ENCODE data around the gene CHD9NB.

The CHD9NB gene

GRCh38 chr16:53052519-53053501 lies at the start of gene CHD9NB:
Gene CHD9NB (minus strand): TSS chr16:53052897. CDS start chr16:53044158, 8,739 bp downstream.
- peak; percentile 80 for DNase-seq
- in situ Hi-C loops (cut with MboI; ENCODE audit: low pct_unique_long_range_greater_than_20kb, low sequenced_read_pairs): no loop called here

- in situ Hi-C loops (cut with MboI; ENCODE audit: low pct_unique_long_range_greater_than_20kb, low sequenced_read_pairs): no loop called here
- DNase-seq: no peak
Measured at GRCh38 chr16:53100889-53101288, 48.2 kb upstream of the CHD9NB start.

GRCh38 chr16:53100131-53100748 lies 47.5 kb upstream of the CHD9NB start:
- in situ Hi-C loops (cut with MboI; ENCODE audit: low pct_unique_long_range_greater_than_20kb, low sequenced_read_pairs): no loop called here
- DNase-seq: no peak

GRCh38 chr16:53099318-53100130 lies 46.8 kb upstream of the CHD9NB start:
- in situ Hi-C loops (cut with MboI; ENCODE audit: low pct_unique_long_range_greater_than_20kb, low sequenced_read_pairs): no loop called here
- peak; percentile 85 for DNase-seq

- in situ Hi-C loops (cut with MboI; ENCODE audit: low pct_unique_long_range_greater_than_20kb, low sequenced_read_pairs): no loop called here
- peak; percentile 91 for DNase-seq
Measured at GRCh38 chr16:53098526-53099317, 46.0 kb upstream of the CHD9NB start.

GRCh38 chr16:53097190-53097589 lies 44.5 kb upstream of the CHD9NB start:
- in situ Hi-C loops (cut with MboI; ENCODE audit: low pct_unique_long_range_greater_than_20kb, low sequenced_read_pairs): no loop called here
- DNase-seq: no peak

- in situ Hi-C loops (cut with MboI; ENCODE audit: low pct_unique_long_range_greater_than_20kb, low sequenced_read_pairs): no loop called here
- peak; percentile 91 for DNase-seq
Measured at GRCh38 chr16:53094013-53094630, 41.4 kb upstream of the CHD9NB start.

- no peak for DNase-seq
- in situ Hi-C loops (cut with MboI; ENCODE audit: low pct_unique_long_range_greater_than_20kb, low sequenced_read_pairs): no loop called here
Measured at GRCh38 chr16:53093162-53093744, 40.6 kb upstream of the CHD9NB start.

- in situ Hi-C loops (cut with MboI; ENCODE audit: low pct_unique_long_range_greater_than_20kb, low sequenced_read_pairs): no loop called here
- DNase-seq: no peak
Measured at GRCh38 chr16:53092284-53092683, 39.6 kb upstream of the CHD9NB start.

- in situ Hi-C loops (cut with MboI; ENCODE audit: low pct_unique_long_range_greater_than_20kb, low sequenced_read_pairs): no loop called here
- DNase-seq: peak; percentile 58
Measured at GRCh38 chr16:53091466-53092211, 38.9 kb upstream of the CHD9NB start.

GRCh38 chr16:53090591-53091411 lies 38.1 kb upstream of the CHD9NB start:
- peak; percentile 86 for DNase-seq
- in situ Hi-C loops (cut with MboI; ENCODE audit: low pct_unique_long_range_greater_than_20kb, low sequenced_read_pairs): no loop called here

- in situ Hi-C loops (cut with MboI; ENCODE audit: low pct_unique_long_range_greater_than_20kb, low sequenced_read_pairs): no loop called here
- DNase-seq: no peak
Measured at GRCh38 chr16:53090286-53090590, 37.5 kb upstream of the CHD9NB start.

- in situ Hi-C loops (cut with MboI; ENCODE audit: low pct_unique_long_range_greater_than_20kb, low sequenced_read_pairs): no loop called here
- DNase-seq: no peak
Measured at GRCh38 chr16:53089434-53090285, 37.0 kb upstream of the CHD9NB start.

- no peak for DNase-seq
- in situ Hi-C loops (cut with MboI; ENCODE audit: low pct_unique_long_range_greater_than_20kb, low sequenced_read_pairs): no loop called here
Measured at GRCh38 chr16:53087101-53087500, 34.4 kb upstream of the CHD9NB start.

- in situ Hi-C loops (cut with MboI; ENCODE audit: low pct_unique_long_range_greater_than_20kb, low sequenced_read_pairs): no loop called here
- DNase-seq: no peak
Measured at GRCh38 chr16:53085931-53086421, 33.3 kb upstream of the CHD9NB start.

- in situ Hi-C loops (cut with MboI; ENCODE audit: low pct_unique_long_range_greater_than_20kb, low sequenced_read_pairs): no loop called here
Measured at GRCh38 chr16:53085369-53085843, 32.7 kb upstream of the CHD9NB start.

More at GRCh38 chr16:53085369-53085843, 32.7 kb upstream of the CHD9NB start:
- no peak for DNase-seq
